Right kidney (tissue), 1 donor: ENCODE measurements around the gene MAPT.

ENCODE experiments used
- DNase-seq: peaks from one replicate; pipeline ENCODE4 v3.0.0-alpha.2; 2016

The MAPT gene

DNA sequence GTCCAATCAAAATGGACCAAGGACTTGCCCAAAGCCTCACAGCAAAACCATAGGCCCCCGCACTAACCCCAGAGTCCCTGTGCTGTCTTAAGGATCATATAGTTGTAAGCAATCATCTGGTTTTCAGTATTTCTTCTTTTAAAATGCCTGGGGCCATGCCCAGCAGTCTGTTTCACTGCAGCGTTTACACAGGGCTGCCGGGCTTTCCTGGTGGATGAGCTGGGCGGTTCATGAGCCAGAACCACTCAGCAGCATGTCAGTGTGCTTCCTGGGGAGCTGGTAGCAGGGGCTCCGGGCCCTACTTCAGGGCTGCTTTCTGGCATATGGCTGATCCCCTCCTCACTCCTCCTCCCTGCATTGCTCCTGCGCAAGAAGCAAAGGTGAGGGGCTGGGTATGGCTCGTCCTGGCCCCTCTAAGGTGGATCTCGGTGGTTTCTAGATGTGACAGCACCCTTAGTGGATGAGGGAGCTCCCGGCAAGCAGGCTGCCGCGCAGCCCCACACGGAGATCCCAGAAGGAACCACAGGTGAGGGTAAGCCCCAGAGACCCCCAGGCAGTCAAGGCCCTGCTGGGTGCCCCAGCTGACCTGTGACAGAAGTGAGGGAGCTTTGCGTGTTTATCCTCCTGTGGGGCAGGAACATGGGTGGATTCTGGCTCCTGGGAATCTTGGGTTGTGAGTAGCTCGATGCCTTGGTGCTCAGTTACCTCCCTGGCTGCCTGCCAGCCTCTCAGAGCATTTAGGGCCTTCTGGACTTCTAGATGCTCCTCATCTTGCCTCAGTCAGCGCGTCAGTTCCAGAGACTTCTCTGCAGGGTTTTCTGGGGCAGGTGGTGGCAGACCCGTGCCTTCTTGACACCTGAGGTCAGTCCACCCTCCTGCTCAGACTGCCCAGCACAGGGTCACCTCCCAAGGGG lies 79.8 kb downstream of the MAPT start:
- no peak for DNase-seq

DNA sequence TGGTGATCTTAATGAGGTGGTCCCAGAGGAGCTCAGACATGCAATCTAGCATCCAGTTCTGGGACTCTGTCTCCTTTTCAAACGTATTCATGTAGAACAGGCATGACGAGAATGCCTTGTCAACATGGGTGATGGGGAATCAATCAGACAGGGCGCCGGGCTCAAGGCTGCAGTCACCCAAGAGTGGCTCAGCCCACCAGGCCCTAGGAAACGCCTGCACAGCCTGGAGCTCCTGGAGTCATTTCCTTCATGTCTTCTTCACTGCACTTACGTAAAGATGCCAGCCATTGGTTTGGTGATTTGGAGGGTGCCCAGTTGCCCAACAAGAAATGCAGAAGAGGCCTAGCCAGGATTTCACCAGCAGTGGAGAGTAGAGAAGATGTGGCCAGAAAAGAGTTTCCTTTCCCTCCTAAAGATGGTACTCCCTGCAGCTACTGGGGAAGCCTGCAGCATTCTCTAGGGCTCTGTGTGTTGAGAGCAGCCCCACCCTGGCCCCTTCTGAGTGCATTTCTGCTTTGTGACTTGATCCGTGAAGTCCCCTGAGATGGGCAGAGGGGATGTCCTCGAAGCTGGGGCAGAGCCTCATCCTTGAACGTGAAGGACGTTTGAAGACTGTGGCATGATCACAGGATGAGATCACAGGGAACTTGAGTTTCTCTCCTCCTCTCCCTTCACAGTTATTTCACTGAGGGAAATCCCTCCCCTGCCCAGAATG lies 80.7 kb downstream of the MAPT start:
- DNase-seq = no peak

DNA sequence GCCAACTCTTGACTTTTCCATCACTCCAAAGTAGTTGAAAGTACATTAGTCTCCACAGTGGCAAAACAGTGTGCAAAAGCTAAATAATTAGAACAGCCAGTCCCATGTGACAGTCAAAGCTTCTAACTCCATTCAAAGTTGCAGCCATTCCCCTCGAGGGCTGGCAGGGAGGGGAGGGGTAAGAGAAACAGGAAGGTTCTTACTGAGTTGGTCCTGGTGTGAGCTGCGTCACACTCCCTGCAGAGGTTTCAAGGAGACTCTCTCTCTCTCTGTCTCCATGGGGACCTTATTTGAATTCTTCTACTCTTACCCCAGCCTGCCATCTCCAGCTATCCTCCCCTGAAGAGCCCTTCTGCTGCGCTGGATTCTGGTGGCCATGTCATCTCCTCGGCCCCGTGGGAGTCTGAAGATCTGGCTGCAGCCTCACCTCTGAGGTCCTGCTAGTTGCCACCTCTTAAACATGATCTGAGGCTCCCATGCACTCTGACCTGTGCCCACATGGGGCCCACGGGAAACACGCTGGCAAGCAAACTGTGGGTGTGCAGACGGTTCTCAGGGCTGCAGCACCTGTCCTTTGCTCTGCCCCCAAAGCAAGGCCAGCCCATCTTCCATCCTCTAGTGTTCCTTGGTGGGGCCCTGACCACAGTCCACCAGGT lies 81.4 kb downstream of the MAPT start:
- DNase-seq = no peak

DNA sequence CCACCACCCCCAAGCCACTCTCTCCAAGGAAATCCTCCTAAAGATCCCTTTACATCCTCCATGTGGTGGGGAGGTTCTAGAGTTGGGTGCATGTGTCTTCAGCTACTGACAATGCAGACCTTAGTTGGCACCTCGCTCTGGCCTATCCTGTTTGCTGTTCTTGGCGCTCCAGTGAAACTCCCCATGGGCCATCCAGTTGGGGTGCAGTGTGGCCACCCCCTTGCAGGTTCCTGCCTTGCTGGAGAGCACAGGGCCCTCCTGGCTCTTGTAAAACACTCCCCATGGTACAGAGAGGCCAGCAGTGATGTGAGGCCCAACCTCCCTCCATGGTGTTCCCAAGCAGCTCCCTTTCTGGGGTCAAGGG lies 82.0 kb downstream of the MAPT start:
- no peak for DNase-seq

DNA sequence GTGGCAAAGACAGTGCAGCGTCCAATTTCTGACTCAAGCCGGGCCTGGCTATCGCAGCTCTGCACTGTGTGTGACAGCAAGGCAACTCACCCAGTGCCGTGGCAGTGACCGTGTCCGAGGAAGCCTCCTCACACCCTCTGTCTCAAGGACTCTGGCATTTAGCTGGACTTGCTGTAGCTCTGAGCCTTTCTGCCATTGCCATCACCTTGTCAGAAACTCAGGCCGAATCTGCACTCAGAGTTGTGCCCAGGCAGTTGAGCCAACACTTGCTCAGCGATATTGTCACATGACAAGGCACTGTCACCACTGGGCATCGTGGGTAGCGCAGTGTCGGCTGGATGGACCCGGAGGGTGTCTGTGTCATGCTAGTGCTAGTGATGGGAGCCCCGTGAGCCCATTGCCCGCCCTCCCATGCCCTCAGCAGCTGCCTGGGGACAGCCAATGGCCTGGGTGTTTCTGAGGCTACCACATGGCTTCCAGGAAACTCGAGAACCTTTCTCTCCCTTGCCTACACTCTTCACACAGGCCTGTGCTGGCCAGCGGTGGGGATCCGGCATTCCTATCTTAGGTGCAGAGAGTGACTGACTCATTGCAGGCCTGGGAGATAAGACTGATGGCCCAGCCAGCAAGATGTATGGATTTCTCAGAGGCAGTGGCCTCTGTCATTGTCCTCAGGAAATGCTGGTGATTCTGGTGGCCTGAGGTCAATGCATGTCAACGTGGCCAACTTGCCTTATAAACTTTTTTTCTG lies 82.6 kb downstream of the MAPT start:
- no peak for DNase-seq

DNA sequence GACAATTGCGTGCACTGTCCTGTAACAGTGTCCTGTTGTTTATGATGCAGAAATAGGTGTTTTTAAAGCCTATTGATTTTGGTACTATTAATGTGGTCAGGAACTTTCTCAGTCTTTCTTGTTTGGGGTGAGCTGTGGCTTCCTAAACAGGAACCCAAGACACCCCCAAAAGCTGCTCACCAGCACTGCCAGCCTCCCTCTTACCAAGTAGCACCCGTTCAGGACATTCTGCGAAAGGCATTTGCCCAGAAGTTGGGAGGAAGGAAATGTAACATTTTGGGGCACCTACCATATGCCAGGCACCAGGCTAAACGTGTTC lies 83.1 kb downstream of the MAPT start:
- DNase-seq = no peak

DNA sequence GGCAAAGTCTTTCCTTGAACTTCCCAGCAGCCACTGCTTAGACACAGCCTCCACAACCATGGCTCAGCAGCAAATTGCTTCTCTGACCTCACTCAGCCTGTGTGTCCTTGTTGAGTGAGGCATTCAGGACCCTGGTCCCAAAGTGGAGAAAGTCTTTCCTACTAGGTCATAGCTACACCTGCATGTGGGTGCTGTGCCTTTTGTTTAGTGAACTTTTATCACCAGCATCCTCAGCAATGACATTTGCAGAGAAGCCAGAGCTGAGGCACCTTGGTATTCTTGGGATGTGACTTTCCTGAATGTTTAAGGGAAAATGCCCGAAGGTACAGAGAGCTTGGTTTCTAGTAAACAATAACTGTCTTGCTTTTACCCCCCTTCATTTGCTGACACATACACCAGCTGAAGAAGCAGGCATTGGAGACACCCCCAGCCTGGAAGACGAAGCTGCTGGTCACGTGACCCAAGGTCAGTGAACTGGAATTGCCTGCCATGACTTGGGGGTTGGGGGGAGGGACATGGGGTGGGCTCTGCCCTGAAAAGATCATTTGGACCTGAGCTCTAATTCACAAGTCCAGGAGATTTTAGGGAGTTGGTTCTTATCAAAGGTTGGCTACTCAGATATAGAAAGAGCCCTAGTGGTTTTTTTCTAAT lies 83.7 kb downstream of the MAPT start:
- DNase-seq = no peak

DNA sequence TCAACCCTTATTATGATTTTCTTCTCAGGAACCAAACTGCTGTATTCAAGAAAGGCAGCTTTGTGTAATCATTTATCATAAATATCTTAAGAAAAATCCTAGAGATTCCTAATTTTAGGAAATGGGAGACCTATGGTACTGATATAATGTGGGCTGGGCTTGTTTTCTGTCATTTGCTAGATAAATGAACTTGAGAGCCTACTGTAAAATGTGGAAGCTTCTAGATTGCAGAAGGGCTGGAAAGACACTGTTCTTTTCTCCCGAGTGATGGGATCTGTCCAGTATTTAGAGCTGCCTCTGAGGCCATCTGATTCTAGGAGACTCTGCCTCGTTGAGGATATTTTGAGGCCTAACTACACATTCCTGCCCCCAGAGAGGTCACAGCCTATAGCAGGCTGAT lies 84.8 kb downstream of the MAPT start:
- no peak for DNase-seq

DNA sequence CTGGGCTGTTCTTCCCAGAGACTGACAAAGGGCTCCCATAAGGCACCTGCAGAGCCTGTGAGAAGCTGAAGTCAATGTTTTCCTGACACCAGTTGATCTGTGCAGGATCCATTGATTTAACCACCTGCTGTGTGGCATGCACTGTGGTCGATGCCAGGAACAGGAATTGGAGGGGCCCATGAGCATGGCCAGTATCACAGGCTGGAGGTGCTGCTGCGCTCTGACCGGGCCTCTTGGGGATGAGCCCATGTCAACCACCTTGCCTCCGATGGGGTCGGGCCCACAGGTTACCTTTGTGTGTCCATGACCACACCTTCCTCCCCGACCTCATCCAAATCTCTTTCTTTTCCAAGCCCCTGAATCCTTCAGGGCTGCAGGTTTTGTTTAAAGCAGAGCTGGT lies 86.5 kb downstream of the MAPT start:
- no peak for DNase-seq

DNA sequence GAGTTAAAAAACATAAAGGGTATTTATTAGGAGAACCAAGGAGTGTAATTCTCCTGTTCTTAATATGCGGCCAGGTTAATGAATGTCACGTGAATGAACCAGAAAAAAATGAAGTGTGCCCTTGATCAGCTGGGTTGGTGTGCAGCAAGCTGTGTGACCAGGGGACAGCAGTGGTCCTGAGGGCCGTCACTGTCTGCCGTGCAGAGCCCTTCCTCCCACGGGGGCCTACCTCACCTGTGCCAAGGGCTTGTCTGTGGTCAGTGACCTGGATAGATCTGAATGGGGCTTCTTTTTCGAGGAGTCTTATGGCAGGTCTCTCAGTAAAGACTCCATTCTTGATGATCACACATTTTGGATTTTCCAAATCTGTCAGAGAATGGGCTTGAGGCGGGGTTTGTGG lies 87.0 kb downstream of the MAPT start:
- no peak for DNase-seq

DNA sequence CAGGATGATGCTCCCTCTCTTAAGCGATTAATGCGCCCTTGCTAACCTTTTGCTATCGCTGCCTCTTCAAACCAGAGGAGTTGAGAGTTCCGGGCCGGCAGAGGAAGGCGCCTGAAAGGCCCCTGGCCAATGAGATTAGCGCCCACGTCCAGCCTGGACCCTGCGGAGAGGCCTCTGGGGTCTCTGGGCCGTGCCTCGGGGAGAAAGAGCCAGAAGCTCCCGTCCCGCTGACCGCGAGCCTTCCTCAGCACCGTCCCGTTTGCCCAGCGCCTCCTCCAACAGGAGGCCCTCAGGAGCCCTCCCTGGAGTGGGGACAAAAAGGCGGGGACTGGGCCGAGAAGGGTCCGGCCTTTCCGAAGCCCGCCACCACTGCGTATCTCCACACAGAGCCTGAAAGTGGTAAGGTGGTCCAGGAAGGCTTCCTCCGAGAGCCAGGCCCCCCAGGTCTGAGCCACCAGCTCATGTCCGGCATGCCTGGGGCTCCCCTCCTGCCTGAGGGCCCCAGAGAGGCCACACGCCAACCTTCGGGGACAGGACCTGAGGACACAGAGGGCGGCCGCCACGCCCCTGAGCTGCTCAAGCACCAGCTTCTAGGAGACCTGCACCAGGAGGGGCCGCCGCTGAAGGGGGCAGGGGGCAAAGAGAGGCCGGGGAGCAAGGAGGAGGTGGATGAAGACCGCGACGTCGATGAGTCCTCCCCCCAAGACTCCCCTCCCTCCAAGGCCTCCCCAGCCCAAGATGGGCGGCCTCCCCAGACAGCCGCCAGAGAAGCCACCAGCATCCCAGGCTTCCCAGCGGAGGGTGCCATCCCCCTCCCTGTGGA lies 88.6 kb downstream of the MAPT start:
- DNase-seq = no peak

DNA sequence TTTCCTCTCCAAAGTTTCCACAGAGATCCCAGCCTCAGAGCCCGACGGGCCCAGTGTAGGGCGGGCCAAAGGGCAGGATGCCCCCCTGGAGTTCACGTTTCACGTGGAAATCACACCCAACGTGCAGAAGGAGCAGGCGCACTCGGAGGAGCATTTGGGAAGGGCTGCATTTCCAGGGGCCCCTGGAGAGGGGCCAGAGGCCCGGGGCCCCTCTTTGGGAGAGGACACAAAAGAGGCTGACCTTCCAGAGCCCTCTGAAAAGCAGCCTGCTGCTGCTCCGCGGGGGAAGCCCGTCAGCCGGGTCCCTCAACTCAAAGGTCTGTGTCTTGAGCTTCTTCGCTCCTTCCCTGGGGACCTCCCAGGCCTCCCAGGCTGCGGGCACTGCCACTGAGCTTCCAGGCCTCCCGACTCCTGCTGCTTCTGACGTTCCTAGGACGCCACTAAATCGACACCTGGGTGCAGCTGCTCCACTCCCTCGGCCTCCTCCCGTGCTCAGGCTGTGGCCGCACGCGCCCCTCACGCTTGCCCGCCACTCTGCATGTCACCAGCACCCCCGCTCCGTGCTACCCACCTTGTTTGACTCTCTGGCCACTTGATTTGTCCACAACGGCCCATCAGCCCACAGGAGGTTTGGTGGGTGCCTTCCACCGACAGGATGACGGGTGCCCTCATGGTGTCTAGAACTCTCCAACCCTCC lies 89.4 kb downstream of the MAPT start:
- DNase-seq = no peak

DNA sequence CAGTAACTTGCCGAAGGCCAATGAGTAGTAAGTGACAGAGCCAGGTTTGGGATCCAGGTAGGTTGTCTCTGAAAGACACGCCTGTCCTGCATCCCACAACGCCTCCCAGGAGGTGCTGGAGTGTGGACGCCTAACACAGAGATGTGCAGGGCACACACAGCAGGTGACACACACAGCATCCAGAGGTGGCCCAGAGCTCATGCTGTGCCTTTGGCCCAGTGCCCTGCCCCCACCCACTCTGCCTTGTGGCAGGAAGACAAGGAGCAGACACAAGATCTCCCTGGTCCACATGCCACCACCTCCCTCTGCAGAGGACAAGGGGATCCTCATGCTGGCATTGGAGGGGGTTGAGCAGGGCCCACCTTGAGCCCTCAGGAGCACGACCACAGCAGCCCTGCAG lies 90.0 kb downstream of the MAPT start:
- DNase-seq = no peak

DNA sequence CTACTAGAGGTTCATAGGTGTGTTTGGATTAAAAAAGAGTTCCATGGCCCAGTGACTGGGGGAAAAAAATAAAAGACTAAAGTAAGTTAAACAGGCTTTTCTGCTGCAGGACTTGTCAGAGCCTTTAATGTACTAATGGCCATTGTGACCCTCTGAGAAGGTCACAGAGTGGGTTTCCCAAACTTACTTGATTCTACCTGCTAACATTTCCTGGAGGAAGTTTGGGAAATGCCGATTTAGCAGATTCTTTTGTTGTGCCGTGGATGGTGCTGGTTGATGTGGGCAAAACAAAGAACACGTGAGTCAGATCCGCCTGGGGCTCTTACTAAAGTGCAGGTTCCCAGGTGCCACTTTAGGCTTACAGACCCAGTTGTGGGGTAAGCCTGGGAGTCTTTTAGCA lies 91.1 kb downstream of the MAPT start:
- no peak for DNase-seq

DNA sequence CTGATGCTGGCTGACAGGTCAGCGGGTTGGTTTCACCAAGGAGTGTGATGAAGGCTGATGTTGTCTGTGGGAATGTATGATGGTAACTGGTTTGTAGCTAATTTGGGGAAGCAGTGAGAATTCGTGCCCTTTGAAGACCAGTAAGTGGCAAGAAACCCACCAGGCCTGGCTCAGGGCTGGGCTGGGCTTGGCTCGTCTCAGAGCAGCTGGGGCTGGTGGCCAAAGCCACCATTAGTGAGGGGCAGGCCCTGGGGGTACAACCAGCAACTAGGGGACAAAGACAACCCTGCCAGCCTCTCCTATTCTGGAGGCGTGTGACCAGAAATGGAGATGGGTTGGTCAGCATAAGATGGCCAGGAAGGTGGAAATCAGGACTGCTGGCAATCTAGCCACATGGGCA lies 91.7 kb downstream of the MAPT start:
- no peak for DNase-seq

DNA sequence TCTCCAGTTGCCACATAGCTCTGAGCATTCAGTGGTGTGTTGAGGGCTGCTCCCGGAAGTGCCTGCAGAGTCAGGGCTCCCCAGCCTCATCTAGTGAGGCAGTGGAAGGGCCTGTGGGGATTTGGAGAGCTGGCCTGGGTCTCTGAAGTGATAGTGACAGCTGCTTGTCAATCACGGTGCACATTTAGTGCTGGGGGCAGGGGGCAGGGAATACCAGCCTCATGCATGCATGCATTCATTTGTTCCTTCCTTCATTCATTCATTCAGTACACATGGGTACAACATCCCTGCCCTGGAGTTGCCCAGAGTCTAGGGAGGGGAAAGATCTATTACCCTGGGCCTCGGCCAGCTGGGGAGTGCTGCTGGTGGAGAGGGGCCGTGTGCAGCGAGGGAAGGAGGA lies 93.4 kb downstream of the MAPT start:
- DNase-seq = no peak

DNA sequence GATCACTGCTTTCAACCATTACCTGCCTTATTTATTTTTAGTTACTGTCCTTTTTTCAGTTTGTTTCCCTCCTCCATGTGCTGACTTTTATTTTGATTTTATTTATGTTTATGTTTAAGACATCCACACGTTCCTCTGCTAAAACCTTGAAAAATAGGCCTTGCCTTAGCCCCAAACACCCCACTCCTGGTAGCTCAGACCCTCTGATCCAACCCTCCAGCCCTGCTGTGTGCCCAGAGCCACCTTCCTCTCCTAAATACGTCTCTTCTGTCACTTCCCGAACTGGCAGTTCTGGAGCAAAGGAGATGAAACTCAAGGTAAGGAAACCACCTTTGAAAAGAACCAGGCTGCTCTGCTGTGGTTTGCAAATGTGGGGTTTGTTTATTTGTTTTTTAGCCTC lies 95.4 kb downstream of the MAPT start:
- DNase-seq = no peak

DNA sequence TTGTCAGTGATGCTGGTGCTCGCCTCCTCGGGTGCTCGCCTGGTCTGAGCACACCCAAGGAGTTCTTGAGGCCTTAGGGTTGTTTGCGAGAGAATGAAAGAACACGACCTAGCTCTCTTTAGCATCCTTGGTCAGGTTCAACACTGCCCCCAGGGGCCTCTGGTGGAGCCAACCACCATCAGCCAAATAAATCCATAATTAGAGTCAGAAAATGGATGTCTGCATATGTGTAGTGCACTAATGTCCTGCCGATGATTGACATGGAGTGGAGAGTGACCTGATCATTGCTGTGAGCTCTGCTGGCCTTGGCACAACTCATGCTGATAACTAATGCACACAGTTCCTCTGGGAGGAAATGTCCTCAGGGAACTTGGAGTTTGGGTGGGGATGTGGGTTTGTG lies 96.5 kb downstream of the MAPT start:
- DNase-seq = no peak

DNA sequence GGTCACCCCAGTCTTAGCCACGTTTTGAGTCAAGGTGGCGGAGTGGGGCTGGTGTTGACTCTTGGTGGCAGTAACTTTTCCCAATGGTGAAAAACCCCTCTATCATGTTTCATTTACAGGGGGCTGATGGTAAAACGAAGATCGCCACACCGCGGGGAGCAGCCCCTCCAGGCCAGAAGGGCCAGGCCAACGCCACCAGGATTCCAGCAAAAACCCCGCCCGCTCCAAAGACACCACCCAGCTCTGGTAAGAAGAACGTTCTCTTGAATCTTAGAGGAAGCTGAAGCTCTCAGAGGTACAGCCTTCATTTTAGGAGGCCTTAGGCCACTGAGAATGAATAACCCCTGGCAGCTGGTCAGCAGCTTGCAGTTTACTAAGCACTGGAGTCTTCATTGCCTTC lies 97.0 kb downstream of the MAPT start:
- no peak for DNase-seq

DNA sequence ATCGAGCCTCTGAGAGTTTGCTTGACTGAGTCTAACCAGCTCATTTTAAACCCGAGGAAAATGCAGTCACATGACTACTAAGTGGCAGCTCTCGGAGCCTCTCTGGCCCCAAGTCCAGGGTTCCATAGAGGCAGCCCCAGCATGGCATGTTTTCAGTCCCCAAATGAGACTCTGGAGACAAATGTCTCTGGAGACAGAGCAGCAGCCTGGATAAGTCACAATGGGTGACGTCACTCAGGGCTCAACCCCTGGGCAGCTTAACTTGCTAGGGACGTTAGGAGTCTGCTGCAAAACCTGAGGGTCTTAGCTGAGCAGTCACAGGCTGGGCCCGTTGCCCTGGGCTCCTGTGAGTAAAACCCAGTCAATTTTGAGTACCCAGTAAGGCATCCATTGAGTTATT lies 97.8 kb downstream of the MAPT start:
- no peak for DNase-seq

DNA sequence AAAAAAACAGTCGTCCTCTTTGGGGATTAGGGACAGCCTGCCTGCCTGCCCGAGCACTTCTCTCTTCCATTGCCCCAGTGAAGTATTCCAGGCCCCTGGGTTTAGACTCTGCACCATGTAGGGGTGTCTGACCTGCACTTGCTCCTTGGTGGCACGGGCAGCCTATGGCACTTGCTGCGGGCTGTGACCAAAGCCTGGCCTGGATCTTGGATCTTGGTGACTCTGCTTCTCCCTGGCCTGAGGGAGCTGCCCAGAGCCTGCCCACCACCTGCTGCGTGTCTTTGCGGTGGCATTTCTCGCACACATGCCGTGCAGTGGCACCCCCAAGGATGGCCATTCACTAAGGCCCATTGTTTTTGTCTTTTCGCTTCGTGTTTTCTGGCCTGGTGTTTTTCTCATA lies 98.5 kb downstream of the MAPT start:
- DNase-seq = no peak
